GM06990 (cell line): ENCODE data around the gene RPA1.

Source experiments
- DNase-seq: peaks from one replicate; pipeline ENCODE4 v3.0.0-alpha.2; 2011; ENCODE audit not compliant: insufficient read length; ENCODE audit errors: extremely low read depth
- H3K27me3 ChIP-seq: replicated peaks from 2 replicates; pipeline ENCODE4 v1.6.0; 2011; ENCODE audit warnings: low read length; ENCODE audit not compliant: control insufficient read depth, insufficient read depth
- H3K36me3 ChIP-seq: 2 replicates; pipeline ENCODE4 v1.5.1; 2011; ENCODE audit warnings: low read length; ENCODE audit not compliant: control insufficient read depth, insufficient read depth
- H3K4me3 ChIP-seq: replicated peaks from 2 replicates; pipeline ENCODE4 v1.5.1; 2011; ENCODE audit warnings: low read depth, mild to moderate bottlenecking, control low read depth, low read length
- CTCF ChIP-seq: IDR thresholded peaks from 2 replicates; pipeline ENCODE4 v1.5.1; 2011; ENCODE audit warnings: low read length, control low read depth, mild to moderate bottlenecking, inconsistent platforms; ENCODE audit not compliant: insufficient read depth, poor library complexity, severe bottlenecking

RPA1 gene

GRCh38 chr17:1940810-1941185 lies 111.0 kb downstream of the RPA1 start:
- DNase-seq = no peak
- H3K36me3 ChIP-seq = no peaks in the 10 kb centered on the region
- no peak overlapping the region for H3K4me3 ChIP-seq
- no peaks in the 10 kb centered on the region; the same call in 1 of the 2 replicates for H3K27me3 ChIP-seq
- TF ChIP-seq CTCF = no peak

- DNase-seq = no peak
- no peak for TF ChIP-seq CTCF
- H3K4me3 ChIP-seq = no peak overlapping the region
- no peaks in the 10 kb centered on the region; the same call in 1 of the 2 replicates for H3K27me3 ChIP-seq
- H3K36me3 ChIP-seq = no peaks in the 10 kb centered on the region
Observed at GRCh38 chr17:1941272-1942065, 111.7 kb downstream of the RPA1 start.

DNA sequence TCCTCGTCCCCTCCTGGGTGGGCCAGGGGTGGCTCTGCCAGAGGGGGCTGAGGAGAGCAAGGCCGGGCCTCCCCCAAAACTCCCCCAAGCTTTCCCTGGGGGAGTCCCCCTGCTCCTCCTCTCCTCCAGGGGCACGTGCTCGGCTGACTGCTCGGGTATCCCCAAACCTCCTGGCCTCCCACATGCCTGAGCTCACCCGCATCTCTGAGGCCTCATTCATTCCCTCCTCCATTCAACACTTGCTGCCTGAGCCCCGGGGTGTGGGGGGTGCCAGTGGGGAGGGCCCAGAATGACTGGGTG lies 112.2 kb downstream of the RPA1 start:
- TF ChIP-seq CTCF = no peak
- Histone ChIP-seq H3K27me3 (no peaks in the 10 kb centered on the region; the same call in 1 of the 2 replicates), H3K4me3 (no peak overlapping the region), H3K36me3 (no peaks in the 10 kb centered on the region)
- DNase-seq = no peak

DNA sequence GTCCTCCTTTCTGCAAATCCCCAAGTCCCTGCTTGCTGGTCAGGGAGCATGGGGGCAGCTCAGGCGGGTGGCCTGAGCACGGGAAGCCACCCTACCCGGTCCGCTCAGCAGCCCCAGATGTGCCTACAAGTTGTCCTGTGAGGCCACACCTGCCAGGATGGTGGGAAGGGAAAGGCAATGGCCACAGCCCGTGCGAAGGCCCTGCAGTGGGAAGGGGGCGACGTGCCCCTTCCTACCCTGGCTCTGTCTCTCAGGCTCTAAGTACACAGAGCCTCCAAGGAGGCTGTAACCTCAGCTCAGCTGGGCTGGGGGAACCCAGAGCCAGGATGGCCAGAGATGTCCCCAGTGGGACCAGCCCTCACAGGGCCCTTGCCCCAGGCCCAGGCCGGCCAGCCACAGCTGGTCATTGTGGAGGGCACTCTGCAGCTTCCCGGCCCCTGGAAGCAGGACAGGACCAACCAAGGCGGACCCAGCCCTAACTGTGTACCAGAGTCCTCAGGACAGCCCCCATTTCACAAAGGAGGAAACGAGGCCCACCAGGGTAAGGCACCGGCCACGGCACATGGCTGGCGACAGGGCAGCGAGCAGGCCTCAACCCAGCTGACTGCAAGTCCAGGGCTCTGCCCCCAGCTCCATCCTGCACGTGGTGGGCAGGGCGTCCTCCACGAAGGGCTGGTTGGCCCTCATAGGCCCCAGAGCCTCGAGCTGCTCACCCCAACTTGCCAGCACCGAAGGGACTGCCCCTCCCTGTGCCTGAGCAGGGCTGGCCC lies 113.0 kb downstream of the RPA1 start:
- Histone ChIP-seq H3K36me3 (no peaks in the 10 kb centered on the region), H3K4me3 (no peak overlapping the region), H3K27me3 (no peaks in the 10 kb centered on the region; the same call in 1 of the 2 replicates)
- no peak for DNase-seq
- no peak for TF ChIP-seq CTCF

GRCh38 chr17:1943436-1943831 lies 113.6 kb downstream of the RPA1 start:
- no peak for TF ChIP-seq CTCF
- Histone ChIP-seq H3K4me3 (no peak overlapping the region), H3K27me3 (no peaks in the 10 kb centered on the region; the same call in 1 of the 2 replicates), H3K36me3 (no peaks in the 10 kb centered on the region)
- no peak for DNase-seq
